IPS-NIHi11 (cell line): Measurements from ENCODE around the gene ELOB.
A peak's percentile ranks its signal among the peaks of the same experiment; 100 is the strongest.

Experiments used
- DNase-seq: peaks from one replicate; pipeline ENCODE4 v3.0.0; 2012; ENCODE audit warnings: mixed read lengths, low spot score

The ELOB gene

GRCh38 chr16:2782583-2783351, 5.7 kb upstream of the ELOB start:
- no peak for DNase-seq

- no peak for DNase-seq
Observed at GRCh38 chr16:2779978-2780898, 3.2 kb upstream of the ELOB start.

- no peak for DNase-seq
Observed at GRCh38 chr16:2779151-2779920, 2.3 kb upstream of the ELOB start.

GRCh38 chr16:2778630-2778958, 1.5 kb upstream of the ELOB start:
- DNase-seq = no peak

GRCh38 chr16:2777903-2778629, 986 bp upstream of the ELOB start:
- DNase-seq = peak; percentile 50

GRCh38 chr16:2776500-2777139, 460 bp downstream of the ELOB start:
- peak; percentile 48 for DNase-seq

- DNase-seq = no peak
Observed at GRCh38 chr16:2775765-2776499, 1.1 kb downstream of the ELOB start.

- DNase-seq = no peak
Observed at GRCh38 chr16:2775131-2775716, 1.9 kb downstream of the ELOB start.

GRCh38 chr16:2774161-2774891, 2.8 kb downstream of the ELOB start:
- no peak for DNase-seq

- no peak for DNase-seq
Observed at GRCh38 chr16:2773188-2773968, 3.7 kb downstream of the ELOB start.

- no peak for DNase-seq
Observed at GRCh38 chr16:2771496-2772402, 5.3 kb downstream of the ELOB start.

GRCh38 chr16:2770057-2770951, 6.8 kb downstream of the ELOB start:
- DNase-seq = peak; percentile 38

- no peak for DNase-seq
Observed at GRCh38 chr16:2769675-2770056, 7.4 kb downstream of the ELOB start.

- DNase-seq = no peak
Observed at GRCh38 chr16:2769100-2769529, 8.0 kb downstream of the ELOB start.

GRCh38 chr16:2768403-2769089, 8.5 kb downstream of the ELOB start:
- no peak for DNase-seq

GRCh38 chr16:2767891-2768290, 9.2 kb downstream of the ELOB start:
- no peak for DNase-seq
